Neutrophil (primary cell): ENCODE measurements around the gene SLAMF9.

Experiments used
- H3K27ac ChIP-seq: fragments of 200-600 bp; sonication (generic); 2 replicates; pipeline ENCODE4 v1.5.1; 2016; ENCODE audit warnings: mild to moderate bottlenecking, moderate library complexity
- H3K27me3 ChIP-seq: fragments of 200-600 bp; sonication (generic); 2 replicates; pipeline ENCODE4 v1.6.0; 2016; ENCODE audit warnings: mild to moderate bottlenecking
- H3K36me3 ChIP-seq: fragments of 200-600 bp; sonication (generic); 2 replicates; pipeline ENCODE4 v1.5.1; 2017
- H3K4me1 ChIP-seq, 2 experiments: fragments of 200-600 bp in 1 of 2; sonication (generic) in 1 of 2; 1 replicate in 1 of 2; 2 replicates in 1 of 2; pipeline versions ENCODE4 v1.5.1 to v1.6.1; 2013 to 2016; ENCODE audit warnings: low read depth in 1 of 2, low read length in 1 of 2, mild to moderate bottlenecking in 1 of 2, moderate library complexity in 1 of 2; ENCODE audit not compliant: control insufficient read depth in 1 of 2, insufficient read depth in 1 of 2
- H3K4me3 ChIP-seq, 2 experiments: fragments of 200-600 bp in 1 of 2; sonication (generic) in 1 of 2; 1 replicate in 1 of 2; 2 replicates in 1 of 2; pipeline ENCODE4 v1.5.1; 2013 to 2016; ENCODE audit warnings: low read depth in 1 of 2, low read length in 1 of 2, mild to moderate bottlenecking in 1 of 2, moderate library complexity in 1 of 2
- H3K9me3 ChIP-seq: fragments of 200-600 bp; sonication (generic); 2 replicates; pipeline ENCODE4 v1.5.1; 2016
- CTCF ChIP-seq: fragments of 200-600 bp; sonication (generic); IDR thresholded peaks from 2 replicates; pipeline ENCODE4 v1.5.1; 2016; ENCODE audit warnings: antibody characterized with exemption

The SLAMF9 gene

GRCh38 chr1:159923203-159924024, 30.6 kb downstream of the SLAMF9 start:
- Histone ChIP-seq H3K4me3 (peak overlapping the region; percentile 88 to 100), H3K4me1 (peaks cover 55 to 58% of the 10 kb centered on the region in 2 experiments), H3K36me3 (peaks cover 30% of the 10 kb centered on the region), H3K27me3 (no peaks in the 10 kb centered on the region), H3K27ac (peak overlapping the region; percentile 97), H3K9me3 (no peaks in the 10 kb centered on the region)
- TF ChIP-seq CTCF: peak; percentile 43

GRCh38 chr1:159922511-159923202, 31.4 kb downstream of the SLAMF9 start:
- Histone ChIP-seq H3K9me3 (no peaks in the 10 kb centered on the region), H3K27ac (peak overlapping the region; percentile 97), H3K27me3 (no peaks in the 10 kb centered on the region), H3K4me1 (peaks cover 55 to 64% of the 10 kb centered on the region in 2 experiments), H3K4me3 (peak overlapping the region; percentile 88 to 100), H3K36me3 (peaks cover 38% of the 10 kb centered on the region)
- no peak for TF ChIP-seq CTCF

GRCh38 chr1:159921700-159922504, 32.1 kb downstream of the SLAMF9 start:
- H3K36me3 ChIP-seq: peaks cover 45% of the 10 kb centered on the region
- no peak for TF ChIP-seq CTCF
- H3K4me3 ChIP-seq: peak overlapping the region; percentile 88 to 100
- peaks cover 55 to 66% of the 10 kb centered on the region in 2 experiments for H3K4me1 ChIP-seq
- no peaks in the 10 kb centered on the region for H3K27me3 ChIP-seq
- H3K9me3 ChIP-seq: no peaks in the 10 kb centered on the region
- H3K27ac ChIP-seq: peak overlapping the region; percentile 97

- Histone ChIP-seq H3K27me3 (no peaks in the 10 kb centered on the region), H3K9me3 (no peaks in the 10 kb centered on the region), H3K4me3 (peak overlapping the region; percentile 88 to 100), H3K36me3 (peaks cover 52% of the 10 kb centered on the region), H3K27ac (peak overlapping the region; percentile 97), H3K4me1 (peaks cover 53 to 63% of the 10 kb centered on the region in 2 experiments)
- TF ChIP-seq CTCF: no peak
These were observed 32.8 kb downstream of the SLAMF9 start for GRCh38 chr1:159921251-159921650.

- no peak for TF ChIP-seq CTCF
- Histone ChIP-seq H3K9me3 (no peaks in the 10 kb centered on the region), H3K4me1 (peaks cover 47 to 57% of the 10 kb centered on the region in 2 experiments), H3K36me3 (peaks cover 58% of the 10 kb centered on the region), H3K27ac (peak overlapping the region; percentile 97), H3K27me3 (no peaks in the 10 kb centered on the region), H3K4me3 (peak overlapping the region; percentile 88 to 100)
These were observed 33.4 kb downstream of the SLAMF9 start for GRCh38 chr1:159920651-159921050.
